PFSK-1 (cell line): ENCODE data around the gene STX3.

Experiments used
- POLR2AphosphoS5 ChIP-seq: IDR thresholded peaks from 2 replicates; pipeline ENCODE4 v1.6.1; 2012; ENCODE audit warnings: low read depth, mild to moderate bottlenecking, control low read depth, low read length, moderate library complexity
- REST ChIP-seq, 2 experiments: IDR thresholded peaks; 2 replicates each; pipeline versions ENCODE4 v1.6.1 to v1.8.0; 2011 to 2012; ENCODE audit warnings: low read depth in 2 of 2, low read length in 2 of 2, control low read depth in 1 of 2, inconsistent platforms in 1 of 2, mild to moderate bottlenecking in 1 of 2, moderate library complexity in 1 of 2; ENCODE audit not compliant: insufficient read depth in 1 of 2
- TAF1 ChIP-seq: IDR thresholded peaks from 2 replicates; pipeline ENCODE4 v1.6.1; 2012; ENCODE audit warnings: low read length, control low read depth, borderline replicate concordance; ENCODE audit not compliant: insufficient read depth

DNA sequence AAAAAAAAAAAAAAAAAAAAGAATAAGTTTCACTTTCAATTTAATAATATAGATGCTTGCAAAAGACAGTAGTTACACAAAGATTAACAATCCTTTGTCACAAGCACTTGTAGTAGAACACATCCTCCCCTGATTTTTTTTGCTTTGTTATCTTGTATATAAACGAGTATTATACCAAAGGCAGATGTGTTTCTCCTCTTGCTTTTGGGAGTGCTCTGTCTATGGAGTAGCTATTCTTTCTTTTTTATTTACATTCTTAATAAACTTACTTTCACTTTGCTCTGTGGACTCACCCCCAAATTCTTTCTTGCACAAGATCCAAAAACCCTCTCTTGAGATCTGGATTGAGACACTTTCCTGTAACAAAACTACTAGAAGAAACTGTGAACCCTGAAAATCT lies 58.8 kb downstream of the STX3 start:
- TF ChIP-seq POLR2AphosphoS5 (no peak), TAF1 (no peak), REST (IDR thresholded peaks at IDR 0.05; ENCODE audit: insufficient read depth in 1 of 2, low read depth in 2 of 2, low read length in 2 of 2) (no peak)
